GM12878 (cell line): ENCODE results near the gene CIDEC. TPM values are rescaled to one million over a fixed set of nuclear protein-coding genes. Genes with fewer than 3 reads are reported as not detected.

Experiments used
- ATAC-seq: fragments of 200-7000 bp; cut with Tn5 transposase; 3 replicates; pipeline ENCODE4 v1.9.1; 2020; ENCODE audit warnings: mild to moderate bottlenecking, moderate library complexity
- BruUV-seq: library from RNA; stranded (reverse); fragments of 400-500 nt; replicated peaks from 2 replicates; lab custom pipeline; 2021; lab: Mats Ljungman, UMichigan
- CTCF ChIA-PET: fragments of 300-600 bp; sonication (Branson Sonifier 250); formaldehyde crosslinking; extraction: SDS; loops from one replicate; lab custom pipeline; 2021; ENCODE audit warnings: inconsistent platforms; lab: Yijun Ruan, JAX
- POLR2A ChIA-PET: fragments of 350-600 bp; formaldehyde crosslinking; extraction: SDS; loops from one replicate; lab custom pipeline; 2021; ENCODE audit warnings: inconsistent platforms; lab: Charles Lee
- RAD21 ChIA-PET: fragments of 300-600 bp; sonication (Branson Sonifier 250); formaldehyde crosslinking; loops from one replicate; lab custom pipeline; 2023; ENCODE audit warnings: antibody characterized with exemption; ENCODE audit not compliant: unreplicated experiment; lab: Charles Lee
- SMC1A ChIA-PET: fragments of 300-600 bp; sonication (Branson Sonifier 250); formaldehyde crosslinking; loops from one replicate; lab custom pipeline; 2023; ENCODE audit not compliant: unreplicated experiment, uncharacterized antibody; lab: Charles Lee
- DNase-seq: peaks from one replicate; pipeline ENCODE4 v3.0.0-alpha.2; 2011; ENCODE audit warnings: low read depth, low spot score
- FAIRE-seq: peaks from 3 replicates; lab custom pipeline; 2011; peaks lifted over from hg19 to GRCh38; lab: Jason Lieb, UNC
- H2AFZ ChIP-seq: 2 replicates; pipeline ENCODE4 v1.6.0; 2011; ENCODE audit warnings: low read depth, low read length, control low read depth; ENCODE audit not compliant: control insufficient read depth
- H3K27ac ChIP-seq: 2 replicates; pipeline ENCODE4 v1.5.1; 2011; ENCODE audit warnings: control low read depth; ENCODE audit not compliant: control insufficient read depth, insufficient read depth
- H3K27me3 ChIP-seq, 2 experiments: replicated peaks in 1 of 2; 2 replicates each; pipeline versions ENCODE4 v1.6.0 to v1.6.1; 2011; ENCODE audit warnings: low read length in 1 of 2; ENCODE audit not compliant: control insufficient read depth in 2 of 2, insufficient read depth in 2 of 2
- H3K36me3 ChIP-seq, 2 experiments: 2 replicates each; pipeline ENCODE4 v1.5.1; 2011; ENCODE audit warnings: low read length in 1 of 2; ENCODE audit not compliant: control insufficient read depth in 2 of 2, insufficient read depth in 2 of 2
- H3K4me1 ChIP-seq: 2 replicates; pipeline ENCODE4 v1.6.1; 2011; ENCODE audit warnings: mild to moderate bottlenecking, low read length, moderate library complexity, mixed read lengths; ENCODE audit not compliant: control insufficient read depth, insufficient read depth
- H3K4me2 ChIP-seq: 2 replicates; pipeline ENCODE4 v1.6.0; 2011; ENCODE audit warnings: control low read depth; ENCODE audit not compliant: control insufficient read depth, insufficient read depth
- H3K4me3 ChIP-seq: fragments of 200-600 bp; sonication (generic); 2 replicates; pipeline ENCODE4 v1.5.1; 2016
- H3K79me2 ChIP-seq: 2 replicates; pipeline ENCODE4 v1.6.0; 2011; ENCODE audit warnings: low read length; ENCODE audit not compliant: control insufficient read depth, insufficient read depth
- H3K9ac ChIP-seq: 2 replicates; pipeline ENCODE4 v1.8.0; 2011; ENCODE audit warnings: low read length, control low read depth, mixed read lengths; ENCODE audit not compliant: control insufficient read depth, insufficient read depth
- H3K9me3 ChIP-seq: replicated peaks from 3 replicates; pipeline ENCODE4 v1.5.1; 2011; ENCODE audit warnings: mild to moderate bottlenecking, low read length; ENCODE audit not compliant: control insufficient read depth, insufficient read depth
- H4K20me1 ChIP-seq: 2 replicates; pipeline ENCODE4 v1.6.0; 2011; ENCODE audit not compliant: control insufficient read depth, insufficient read depth
- BRCA1 ChIP-seq: IDR thresholded peaks from 2 replicates; pipeline ENCODE4 v1.6.1; 2011; ENCODE audit warnings: low read depth, low read length, improper control_type of control experiment
- HDAC2 ChIP-seq: fragments of 200-600 bp; sonication (generic); IDR thresholded peaks from 2 replicates; pipeline ENCODE4 v1.6.1; 2017
- NFYB ChIP-seq: IDR thresholded peaks from 2 replicates; pipeline ENCODE4 v1.6.1; 2011; ENCODE audit warnings: low read depth, mild to moderate bottlenecking, low read length, improper control_type of control experiment, moderate library complexity; ENCODE audit not compliant: insufficient read depth
- POLR2AphosphoS2 ChIP-seq: IDR thresholded peaks from 2 replicates; pipeline ENCODE4 v1.6.1; 2011; ENCODE audit warnings: low read depth, mild to moderate bottlenecking, low read length, improper control_type of control experiment, moderate library complexity
- SMARCA5 ChIP-seq: fragments of 450-650 bp; IDR thresholded peaks from 2 replicates; pipeline ENCODE4 v1.6.1; 2017; ENCODE audit warnings: mild to moderate bottlenecking
- TCF7 ChIP-seq: IDR thresholded peaks from 2 replicates; pipeline ENCODE4 v1.6.1; 2014; ENCODE audit warnings: antibody characterized with exemption, borderline replicate concordance
- WGBS: methylation state at CpG from one replicate; pipeline ENCODE4 v1.1.6; 2016; ENCODE audit warnings: low lambda C conversion rate; ENCODE audit not compliant: insufficient replicate concordance, insufficient coverage; ENCODE audit errors: missing lambda C conversion rate; 5-methylcytosine and 5-hydroxymethylcytosine counted together
- in situ Hi-C: fragments of 300-500 bp; cut with MboI; formaldehyde crosslinking; loops from 9 replicates; pipeline ENCODE4 v1.14.3; 2018; ENCODE audit warnings: mixed read lengths
- intact Hi-C: fragments of 100-400 bp; cut with micrococcal nuclease; formaldehyde crosslinking; loops from one replicate; pipeline ENCODE4 v1.14.2; 2022; ENCODE audit not compliant: unreplicated experiment
- polyA plus RNA-seq, 11 experiments: library from polyadenylated mRNA; depleted of rRNA in 4 of 11; unstranded in 6 of 11; stranded (reverse) in 5 of 11; fragments of >200 nt; fragmentation: Nextera tagmentation in 4 of 11; fragmentation: Illumina TruSeq in 1 of 11; extraction: Ambion mirVana in 4 of 11; extraction: Trizol in 1 of 11; gene quantifications; 1 replicate in 1 of 11; 2 replicates in 10 of 11; pipeline versions ENCODE4 v1.2.1 to v1.2.3, GENCODE V29; 2011 to 2016; ENCODE audit warnings: inconsistent platforms in 2 of 11, missing spikeins in 2 of 11, low read depth in 1 of 11
- total RNA-seq, 4 experiments: library from RNA; depleted of rRNA in 3 of 4; stranded (reverse); fragments of >200 nt in 3 of 4; fragmentation: Illumina TruSeq in 1 of 4; extraction: Trizol in 1 of 4; gene quantifications; 2 replicates each; pipeline versions ENCODE4 v1.2.1 to v1.2.3, GENCODE V29; 2013 to 2021
- TF ChIP-seq, protein P1 (sequence below): IDR thresholded peaks from 2 replicates; pipeline ENCODE4 v1.6.1; 2011; ENCODE audit warnings: low read depth, low read length, improper control_type of control experiment, borderline replicate concordance
- TF ChIP-seq, protein P2 (sequence below): IDR thresholded peaks from 2 replicates; pipeline ENCODE4 v1.6.1; 2012; ENCODE audit warnings: low read depth, low read length, improper control_type of control experiment
- TF ChIP-seq, protein P3 (sequence below): fragments of 450-650 bp; IDR thresholded peaks from 2 replicates; pipeline ENCODE4 v1.6.1; 2017; ENCODE audit warnings: mild to moderate bottlenecking, moderate library complexity

CIDEC gene
- total and polyA plus RNA-seq, 10 of the 15 experiments (the other 5 are each of a cell fraction or from before 2014, with no cell fraction given): 0.10 to 0.49 TPM; not detected in 8

DNA sequence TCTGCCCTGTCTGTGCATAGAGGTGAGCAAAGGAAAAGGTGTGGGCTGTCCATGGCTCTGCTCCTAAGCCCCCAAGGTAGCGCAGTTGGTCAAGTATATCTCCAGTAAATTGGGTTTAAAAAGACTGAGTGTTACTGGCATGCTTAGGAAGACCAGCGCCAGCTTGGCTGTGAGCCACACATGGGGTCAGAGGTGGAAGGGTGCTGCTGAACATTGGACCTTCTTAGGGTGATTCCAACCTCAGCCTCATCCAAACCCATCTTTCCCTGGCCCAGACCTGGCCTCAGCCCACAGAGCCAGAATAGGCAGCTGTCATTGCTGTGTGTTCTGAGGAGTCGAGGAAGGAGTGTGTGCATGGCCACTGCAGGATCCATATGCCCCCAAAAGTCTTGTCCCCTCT, 28.2 kb upstream of the CIDEC start:
- no peak for DNase-seq
- H3K4me1 ChIP-seq: peaks cover 8% of the 10 kb centered on the region
- BruUV-seq: no TSS peak
- intact Hi-C loops: no loop called here
- ChIA-PET POLR2A (interaction anchor here (1.6 kb wide), 1 partner anchor 10 kb away, joined by 4 read pairs; no protein-coding TSS in a partner anchor), SMC1A (interaction anchor here (2.3 kb wide), 1 partner anchor 18 kb away, joined by 5 read pairs; the partner anchor contains the start of gene JAGN1), CTCF (interaction anchor here (1.2 kb wide), 1 partner anchor 24 kb away, joined by 6 read pairs; no protein-coding TSS in a partner anchor), RAD21 (no interaction called here)
- 74% methylated on average over 3 of the region's 3 CpGs for WGBS
- in situ Hi-C loops: no loop called here
- TF ChIP-seq SMARCA5: no peak
- TF ChIP-seq, protein P1, sequence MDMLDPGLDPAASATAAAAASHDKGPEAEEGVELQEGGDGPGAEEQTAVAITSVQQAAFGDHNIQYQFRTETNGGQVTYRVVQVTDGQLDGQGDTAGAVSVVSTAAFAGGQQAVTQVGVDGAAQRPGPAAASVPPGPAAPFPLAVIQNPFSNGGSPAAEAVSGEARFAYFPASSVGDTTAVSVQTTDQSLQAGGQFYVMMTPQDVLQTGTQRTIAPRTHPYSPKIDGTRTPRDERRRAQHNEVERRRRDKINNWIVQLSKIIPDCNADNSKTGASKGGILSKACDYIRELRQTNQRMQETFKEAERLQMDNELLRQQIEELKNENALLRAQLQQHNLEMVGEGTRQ: no peak
- TF ChIP-seq NFYB: no peak
- no peak for TF ChIP-seq TCF7
- TF ChIP-seq BRCA1: no peak
- no peak for TF ChIP-seq POLR2AphosphoS2
- TF ChIP-seq, protein P2, sequence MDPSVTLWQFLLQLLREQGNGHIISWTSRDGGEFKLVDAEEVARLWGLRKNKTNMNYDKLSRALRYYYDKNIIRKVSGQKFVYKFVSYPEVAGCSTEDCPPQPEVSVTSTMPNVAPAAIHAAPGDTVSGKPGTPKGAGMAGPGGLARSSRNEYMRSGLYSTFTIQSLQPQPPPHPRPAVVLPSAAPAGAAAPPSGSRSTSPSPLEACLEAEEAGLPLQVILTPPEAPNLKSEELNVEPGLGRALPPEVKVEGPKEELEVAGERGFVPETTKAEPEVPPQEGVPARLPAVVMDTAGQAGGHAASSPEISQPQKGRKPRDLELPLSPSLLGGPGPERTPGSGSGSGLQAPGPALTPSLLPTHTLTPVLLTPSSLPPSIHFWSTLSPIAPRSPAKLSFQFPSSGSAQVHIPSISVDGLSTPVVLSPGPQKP: no peak
- no peak for TF ChIP-seq HDAC2
- TF ChIP-seq, protein P3, sequence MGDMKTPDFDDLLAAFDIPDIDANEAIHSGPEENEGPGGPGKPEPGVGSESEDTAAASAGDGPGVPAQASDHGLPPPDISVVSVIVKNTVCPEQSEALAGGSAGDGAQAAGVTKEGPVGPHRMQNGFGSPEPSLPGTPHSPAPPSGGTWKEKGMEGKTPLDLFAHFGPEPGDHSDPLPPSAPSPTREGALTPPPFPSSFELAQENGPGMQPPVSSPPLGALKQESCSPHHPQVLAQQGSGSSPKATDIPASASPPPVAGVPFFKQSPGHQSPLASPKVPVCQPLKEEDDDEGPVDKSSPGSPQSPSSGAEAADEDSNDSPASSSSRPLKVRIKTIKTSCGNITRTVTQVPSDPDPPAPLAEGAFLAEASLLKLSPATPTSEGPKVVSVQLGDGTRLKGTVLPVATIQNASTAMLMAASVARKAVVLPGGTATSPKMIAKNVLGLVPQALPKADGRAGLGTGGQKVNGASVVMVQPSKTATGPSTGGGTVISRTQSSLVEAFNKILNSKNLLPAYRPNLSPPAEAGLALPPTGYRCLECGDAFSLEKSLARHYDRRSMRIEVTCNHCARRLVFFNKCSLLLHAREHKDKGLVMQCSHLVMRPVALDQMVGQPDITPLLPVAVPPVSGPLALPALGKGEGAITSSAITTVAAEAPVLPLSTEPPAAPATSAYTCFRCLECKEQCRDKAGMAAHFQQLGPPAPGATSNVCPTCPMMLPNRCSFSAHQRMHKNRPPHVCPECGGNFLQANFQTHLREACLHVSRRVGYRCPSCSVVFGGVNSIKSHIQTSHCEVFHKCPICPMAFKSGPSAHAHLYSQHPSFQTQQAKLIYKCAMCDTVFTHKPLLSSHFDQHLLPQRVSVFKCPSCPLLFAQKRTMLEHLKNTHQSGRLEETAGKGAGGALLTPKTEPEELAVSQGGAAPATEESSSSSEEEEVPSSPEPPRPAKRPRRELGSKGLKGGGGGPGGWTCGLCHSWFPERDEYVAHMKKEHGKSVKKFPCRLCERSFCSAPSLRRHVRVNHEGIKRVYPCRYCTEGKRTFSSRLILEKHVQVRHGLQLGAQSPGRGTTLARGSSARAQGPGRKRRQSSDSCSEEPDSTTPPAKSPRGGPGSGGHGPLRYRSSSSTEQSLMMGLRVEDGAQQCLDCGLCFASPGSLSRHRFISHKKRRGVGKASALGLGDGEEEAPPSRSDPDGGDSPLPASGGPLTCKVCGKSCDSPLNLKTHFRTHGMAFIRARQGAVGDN: no peak
- no peaks in the 10 kb centered on the region for H3K79me2 ChIP-seq
- no peak for FAIRE-seq
- no peak overlapping the region for H3K27ac ChIP-seq
- H4K20me1 ChIP-seq: no peaks in the 10 kb centered on the region
- H3K27me3 ChIP-seq: no peaks in the 10 kb centered on the region
- ATAC-seq: no peak
- H3K9ac ChIP-seq: no peak overlapping the region
- H3K9me3 ChIP-seq: no peaks in the 10 kb centered on the region
- H3K4me2 ChIP-seq: no peak overlapping the region
- H3K36me3 ChIP-seq: no peaks in the 10 kb centered on the region
- H2AFZ ChIP-seq: no peak overlapping the region
- H3K4me3 ChIP-seq: no peak overlapping the region
